HG02623 (cell line): ENCODE measurements around the gene IL1B.
"Not testable (repeated sequence)": the region's sequence is repeated elsewhere in the genome, so short reads cannot be mapped to it uniquely, and the experiment has no call there.

Source experiments
- ATAC-seq: cut with Tn5 transposase; IDR thresholded peaks from one replicate; pipeline ENCODE4 v1.9.1; 2021; ENCODE audit warnings: moderate library complexity; ENCODE audit not compliant: unreplicated experiment

IL1B gene

DNA sequence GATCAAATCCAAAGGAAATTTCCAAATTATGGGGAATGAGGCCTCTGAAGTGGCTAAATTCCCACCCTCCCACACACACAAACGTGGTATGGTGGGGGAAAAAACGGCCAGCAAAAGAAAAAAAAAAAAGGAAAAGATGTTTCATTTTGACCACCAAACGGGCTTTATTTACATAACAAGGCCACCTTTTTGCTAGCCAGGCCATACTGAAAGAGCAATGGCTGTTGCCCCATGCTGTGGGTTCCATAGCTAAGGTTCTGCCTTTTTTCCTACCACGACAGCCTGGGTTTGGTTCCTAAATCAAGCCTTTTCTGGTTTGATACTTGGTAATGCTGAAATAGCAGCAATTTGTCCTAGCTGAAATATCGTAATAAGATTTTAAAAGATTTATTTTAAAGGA is 14.0 kb upstream of the IL1B start:
- ATAC-seq: no peak

DNA sequence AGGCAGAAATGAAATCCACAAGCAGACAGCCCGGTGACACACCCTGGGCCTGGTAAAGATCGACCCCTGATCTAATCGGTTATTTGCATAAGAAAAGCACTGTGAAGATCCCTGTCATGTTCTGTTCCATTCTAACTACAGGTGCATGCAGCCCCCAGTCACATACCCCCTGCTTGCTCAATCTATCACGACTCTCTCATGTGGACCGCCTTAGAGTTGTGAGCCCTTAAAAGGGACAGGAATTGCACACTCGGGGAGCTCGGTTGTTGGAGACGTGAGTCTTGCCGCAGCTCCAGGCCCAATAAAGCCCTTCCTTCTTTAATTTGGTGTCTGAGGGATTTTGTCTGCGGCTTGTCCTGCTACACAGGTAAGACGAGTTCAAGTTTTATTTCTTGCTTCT is 13.4 kb upstream of the IL1B start:
- ATAC-seq: no peak

DNA sequence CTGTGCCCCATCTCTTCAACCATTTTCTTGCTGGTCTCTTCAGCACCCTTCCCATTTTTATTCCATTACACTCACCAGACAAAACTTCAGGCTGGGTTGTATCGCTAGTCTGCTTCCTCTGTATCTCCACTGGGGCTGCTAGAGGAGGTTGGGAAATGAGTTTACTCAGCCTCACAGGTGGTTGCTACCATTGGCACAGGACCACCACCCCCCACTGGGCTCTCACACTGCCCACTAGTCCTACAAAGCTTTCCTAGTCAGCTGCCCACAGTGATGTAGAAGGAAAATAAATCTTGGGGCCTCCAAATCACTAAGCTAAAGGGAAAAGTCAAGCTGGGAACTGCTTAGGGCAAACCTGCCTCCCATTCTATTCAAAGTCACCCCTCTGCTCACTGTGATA is 12.3 kb upstream of the IL1B start:
- ATAC-seq: no peak

DNA sequence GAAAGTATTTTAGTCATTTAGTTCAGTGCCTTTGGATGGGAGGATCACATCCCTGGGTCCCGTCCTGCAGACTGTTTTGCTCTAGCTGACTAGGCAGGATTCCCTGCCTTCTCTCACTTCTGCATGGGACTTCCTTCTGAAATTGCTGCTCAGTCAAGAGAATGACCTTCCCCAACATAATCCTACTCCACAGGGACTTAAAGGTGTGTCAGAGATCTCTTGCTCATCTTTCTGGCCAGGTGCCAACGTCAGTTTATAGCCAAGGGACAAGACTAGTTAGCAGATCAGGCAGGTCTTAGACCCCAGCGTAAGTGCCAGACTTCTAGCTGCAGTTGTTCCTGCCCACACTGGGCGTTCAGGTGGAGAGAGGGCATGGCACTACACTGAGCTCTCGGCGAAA is 9.5 kb upstream of the IL1B start:
- ATAC-seq: no peak

DNA sequence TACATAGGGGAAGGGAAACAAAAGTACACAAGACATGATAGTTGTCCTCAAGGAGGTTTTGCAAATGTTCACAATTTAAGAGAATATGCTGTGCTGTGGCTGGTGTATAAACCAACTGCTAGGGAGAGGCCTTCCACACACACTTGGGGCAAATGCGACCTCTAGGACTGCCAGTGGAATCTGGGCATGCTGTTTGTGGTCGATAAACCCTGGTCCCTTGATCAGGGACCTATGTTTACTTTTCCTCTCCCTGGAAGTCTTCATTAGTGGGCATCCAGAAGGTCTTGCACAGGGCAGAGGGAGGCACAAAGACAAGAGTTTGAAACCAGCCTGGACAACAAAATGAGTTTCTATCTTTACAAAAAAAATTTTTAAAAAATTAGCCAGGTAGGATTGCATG is 7.3 kb upstream of the IL1B start:
- ATAC-seq: no peak

DNA sequence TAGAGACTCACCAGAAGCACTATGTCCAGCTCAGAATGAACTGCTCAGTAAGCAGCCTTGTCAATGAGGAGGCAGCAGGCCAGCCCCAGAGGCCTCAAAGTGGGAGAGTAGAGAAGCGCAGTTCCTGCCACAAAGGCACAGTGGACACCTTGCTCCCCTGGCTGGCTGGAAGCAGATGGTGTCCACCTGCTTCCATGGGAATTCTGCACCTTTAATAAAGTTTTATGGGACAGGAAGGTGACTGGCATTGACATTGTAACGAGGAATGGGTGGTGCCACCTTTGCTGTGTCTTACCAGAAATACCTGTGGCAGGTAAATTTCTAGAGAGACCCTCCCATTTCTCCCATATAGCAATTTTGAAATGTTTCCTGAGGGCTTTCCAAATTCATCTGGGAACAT is 6.7 kb upstream of the IL1B start:
- no peak for ATAC-seq

DNA sequence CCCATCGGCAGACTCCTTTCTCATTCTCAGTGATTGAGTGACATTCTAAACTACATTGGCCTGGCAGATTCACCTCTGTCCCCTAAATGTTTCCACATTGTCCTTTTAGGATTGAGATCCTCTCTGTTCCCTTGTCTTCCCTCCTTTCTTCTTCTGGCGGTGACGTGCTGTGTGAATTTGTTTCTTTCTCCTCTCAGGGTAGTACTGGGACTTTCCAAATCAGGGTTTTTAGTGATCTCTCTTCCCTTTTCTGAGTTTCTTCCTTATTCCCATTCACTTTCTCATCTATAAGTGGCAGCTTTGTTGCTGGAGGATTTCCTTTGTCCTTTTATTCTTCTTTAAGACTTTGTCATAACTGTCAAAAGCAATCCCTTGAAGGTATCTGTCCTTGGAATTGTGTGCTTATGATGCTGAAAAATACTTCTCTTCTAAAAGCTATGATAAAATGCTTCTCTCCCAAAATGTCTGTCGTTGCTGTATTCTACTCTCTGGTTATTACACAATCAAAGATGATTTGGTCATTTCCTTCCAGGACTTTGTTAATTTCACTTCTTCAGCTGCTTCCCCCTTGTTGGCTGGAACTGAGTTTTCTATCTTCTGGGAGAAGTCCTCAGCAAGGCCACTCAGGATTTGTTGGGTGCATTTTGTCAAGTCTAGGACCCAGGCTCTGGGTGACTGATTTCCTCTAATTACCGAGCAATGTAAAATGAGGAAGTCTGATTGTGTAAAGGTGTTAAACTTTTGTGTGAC is 4.9 kb upstream of the IL1B start:
- no peak for ATAC-seq

DNA sequence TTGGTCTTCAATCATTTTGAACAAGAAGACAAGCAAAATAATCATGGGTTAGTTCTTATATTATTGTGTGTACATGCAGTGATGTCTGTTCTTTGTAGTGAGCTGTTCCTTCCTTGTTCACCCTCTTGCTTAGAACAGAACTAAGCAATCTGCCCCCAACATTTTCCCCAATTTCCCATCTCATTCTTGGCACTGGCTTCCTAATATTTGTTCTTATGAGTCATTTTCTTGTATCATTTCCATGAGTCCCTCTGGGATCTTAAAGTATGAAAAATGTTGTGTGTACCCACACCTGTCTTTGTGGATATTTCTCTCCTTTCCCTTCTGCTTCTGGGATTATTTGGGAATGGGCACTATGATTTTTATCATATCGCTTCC is 3.5 kb upstream of the IL1B start:
- no peak for ATAC-seq

DNA sequence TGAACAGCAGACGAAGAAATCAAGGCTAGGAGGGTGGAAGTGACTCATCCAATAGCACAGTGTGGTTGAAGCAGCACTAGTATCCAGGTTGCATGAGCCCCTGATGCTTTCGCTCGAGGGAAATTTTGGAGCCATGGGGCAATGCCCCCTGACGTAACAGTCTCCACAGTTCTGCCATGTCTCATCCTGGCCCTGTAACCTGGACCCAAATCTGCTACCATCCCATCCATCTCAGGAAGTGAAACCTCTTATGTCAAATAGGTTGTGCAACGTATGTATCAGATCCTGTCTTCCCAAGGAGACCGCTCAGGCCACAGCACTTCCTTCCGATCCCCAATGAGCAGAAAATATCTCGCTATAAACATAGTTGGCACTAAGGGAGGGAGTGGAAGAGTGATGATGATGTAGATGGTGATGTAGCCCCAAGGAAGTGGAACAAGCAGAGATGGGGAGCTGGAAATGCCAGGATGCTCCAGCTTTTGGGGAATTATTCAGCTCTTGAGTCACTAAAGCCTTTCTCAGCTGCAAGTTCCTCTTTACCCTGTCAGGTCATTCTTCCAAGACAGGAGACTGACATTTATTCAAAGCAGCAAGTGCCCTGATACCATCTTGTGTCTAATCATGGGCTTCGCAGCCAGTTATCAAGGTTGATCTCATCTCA is 3.0 kb upstream of the IL1B start:
- ATAC-seq: no peak

DNA sequence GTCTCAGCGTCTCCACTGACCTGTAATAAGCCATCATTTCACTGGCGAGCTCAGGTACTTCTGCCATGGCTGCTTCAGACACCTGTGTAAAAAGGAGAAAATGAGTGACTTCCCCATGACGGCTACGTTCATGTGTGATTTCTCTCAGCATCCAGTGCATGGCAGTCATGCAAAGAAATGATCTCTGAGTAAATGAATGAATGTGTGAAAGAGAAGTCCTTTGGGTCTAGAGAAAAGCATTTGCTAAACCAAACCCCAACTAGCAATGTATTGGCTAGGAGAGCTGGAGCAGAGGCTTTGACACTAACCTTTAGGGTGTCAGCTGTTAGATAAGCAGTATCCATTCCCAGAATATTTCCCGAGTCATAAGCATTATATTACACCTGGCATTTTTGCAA is 417 bp downstream of the IL1B start:
- ATAC-seq: no peak

DNA sequence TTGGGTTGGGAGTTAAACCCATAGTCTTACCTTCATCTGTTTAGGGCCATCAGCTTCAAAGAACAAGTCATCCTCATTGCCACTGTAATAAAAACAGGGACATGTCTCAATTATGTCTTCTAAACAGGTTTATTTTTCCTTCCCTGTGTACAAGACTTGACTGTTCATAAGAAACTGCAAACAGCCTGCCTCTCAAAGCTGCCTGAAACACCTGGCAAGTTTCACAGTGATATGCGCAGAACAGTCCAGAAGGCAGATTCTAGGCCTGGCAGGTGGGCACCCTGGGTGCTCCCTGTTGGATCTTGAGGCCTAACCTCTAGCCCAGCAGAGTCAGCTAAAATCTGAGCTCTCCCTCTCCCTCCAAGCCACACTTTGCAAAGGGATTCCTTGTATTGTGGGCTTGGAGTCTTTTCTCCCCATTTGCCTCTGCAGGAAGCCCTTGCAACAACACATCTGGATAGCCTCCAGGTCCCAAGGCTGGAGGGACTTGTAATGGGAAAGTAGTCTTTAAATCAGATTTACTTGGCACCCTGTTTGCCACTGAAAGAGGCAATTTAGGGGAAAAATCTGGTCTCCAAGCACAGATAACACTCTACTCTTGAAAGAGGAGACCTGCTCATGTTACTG is 930 bp downstream of the IL1B start:
- ATAC-seq: no peak

DNA sequence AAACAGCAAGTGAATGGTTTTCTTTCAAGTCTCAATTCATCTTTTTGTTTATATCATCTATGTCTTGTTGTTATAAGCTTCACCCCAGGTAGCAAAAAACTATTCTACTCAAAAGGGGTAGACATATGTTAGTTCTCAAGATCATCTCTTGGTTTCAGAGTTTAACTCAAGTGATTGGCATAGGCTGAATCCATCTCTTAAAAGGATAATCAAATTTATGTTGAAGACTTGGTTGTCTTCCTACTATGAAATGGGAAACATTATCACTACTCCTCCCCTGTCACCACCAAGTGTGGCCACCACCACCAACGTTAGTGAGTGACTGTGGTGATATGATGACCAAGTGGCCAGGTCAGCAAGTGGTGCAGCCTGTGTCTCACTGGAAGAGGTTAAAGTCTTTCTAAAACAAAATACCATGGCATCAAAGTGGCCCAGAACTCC is 1.5 kb downstream of the IL1B start:
- ATAC-seq: no peak

DNA sequence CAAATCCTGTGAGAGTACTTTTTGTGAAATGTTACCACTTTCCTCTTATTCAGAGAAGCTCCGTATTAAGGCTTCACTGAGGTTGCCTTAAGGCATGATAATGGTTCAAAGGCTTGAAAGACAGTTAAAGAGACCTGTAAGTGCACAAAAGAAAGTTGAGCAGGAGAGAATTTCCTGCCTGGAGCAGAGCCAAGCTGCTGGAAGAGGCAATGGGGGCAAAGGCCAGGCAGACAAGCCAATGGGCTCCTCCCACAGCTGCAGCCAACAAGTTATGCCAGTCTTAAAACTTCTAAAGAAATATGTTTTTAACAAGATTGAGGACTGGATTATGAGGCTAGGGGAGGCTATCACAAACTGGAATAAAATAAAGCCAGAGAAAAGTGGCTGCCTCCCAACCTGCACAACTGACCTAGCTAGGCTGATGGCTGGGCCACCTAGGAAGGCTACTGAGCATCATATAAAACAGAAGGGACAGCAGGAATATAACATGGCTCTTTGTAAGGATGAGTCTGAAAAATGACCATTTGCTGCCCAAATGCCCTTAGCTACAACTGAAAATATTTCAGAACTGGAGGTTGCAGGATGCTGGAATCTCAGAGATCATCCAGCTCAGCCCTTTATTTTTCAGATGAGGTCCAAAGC is 2.1 kb downstream of the IL1B start:
- no peak for ATAC-seq

DNA sequence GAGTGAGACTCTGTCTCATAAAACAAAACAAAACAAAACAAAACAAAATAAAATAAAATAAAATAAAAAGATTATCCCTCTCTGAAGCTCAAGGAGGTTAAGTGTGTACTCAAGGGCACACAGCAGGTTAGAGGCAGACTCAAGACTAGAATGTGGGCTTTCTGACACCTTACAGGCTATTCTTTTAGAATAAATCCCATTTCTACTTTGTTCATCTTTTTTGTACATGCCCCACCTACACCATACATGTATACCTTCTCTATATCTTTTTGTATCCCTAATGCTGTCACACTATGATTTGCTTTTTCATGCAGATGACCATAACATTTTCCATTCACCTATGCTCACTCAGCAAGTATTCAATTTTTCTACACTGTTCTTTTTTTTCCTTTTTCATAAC is 2.6 kb downstream of the IL1B start:
- ATAC-seq: no peak

DNA sequence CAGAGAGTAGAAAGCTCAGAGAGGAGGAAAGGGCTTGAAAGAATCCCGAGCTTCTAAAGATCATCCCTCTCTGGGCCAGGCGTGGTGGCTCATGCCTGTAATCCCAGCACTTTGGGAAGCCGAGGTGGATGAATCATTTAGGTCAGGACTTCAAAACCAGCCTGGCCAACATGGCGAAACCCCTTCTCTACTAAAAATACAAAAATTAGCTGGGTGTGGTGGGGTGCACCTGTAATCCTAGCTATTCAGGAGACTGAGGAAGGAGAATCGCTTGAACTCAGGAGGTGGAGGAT is 3.0 kb downstream of the IL1B start:
- ATAC-seq: not testable (repeated sequence)

DNA sequence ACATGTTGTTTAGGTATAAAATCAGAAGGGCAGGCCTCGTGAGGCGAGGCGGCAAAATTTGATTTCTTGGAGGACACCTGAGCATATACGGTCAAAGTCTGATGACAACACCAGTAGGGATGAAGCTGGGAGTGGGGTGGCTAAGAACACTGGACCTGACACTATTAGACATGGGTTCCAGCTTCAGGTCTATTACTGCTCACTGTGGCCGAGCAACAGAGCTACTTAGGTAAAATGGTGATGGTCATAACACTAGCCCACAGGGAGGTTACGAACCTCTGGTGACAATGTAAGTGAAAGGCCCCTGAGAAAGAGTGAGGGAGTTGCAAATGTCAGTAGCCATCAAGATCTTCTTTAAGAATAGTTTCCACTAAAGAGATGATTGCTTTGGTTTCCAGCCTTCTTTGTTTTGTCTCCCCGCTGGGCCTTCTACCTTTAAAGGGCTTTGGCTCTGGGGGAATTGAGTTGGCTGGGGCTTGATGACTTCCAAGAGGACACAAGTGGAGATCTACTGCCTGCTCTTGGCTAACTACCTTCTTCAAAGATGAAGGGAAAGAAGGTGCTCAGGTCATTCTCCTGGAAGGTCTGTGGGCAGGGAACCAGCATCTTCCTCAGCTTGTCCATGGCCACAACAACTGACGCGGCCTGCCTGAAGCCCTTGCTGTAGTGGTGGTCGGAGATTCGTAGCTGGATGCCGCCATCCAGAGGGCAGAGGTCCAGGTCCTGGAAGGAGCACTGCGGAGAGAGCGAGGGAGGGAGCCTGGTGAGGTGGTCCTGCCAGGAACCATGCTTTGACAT is 3.5 kb downstream of the IL1B start:
- no peak for ATAC-seq

DNA sequence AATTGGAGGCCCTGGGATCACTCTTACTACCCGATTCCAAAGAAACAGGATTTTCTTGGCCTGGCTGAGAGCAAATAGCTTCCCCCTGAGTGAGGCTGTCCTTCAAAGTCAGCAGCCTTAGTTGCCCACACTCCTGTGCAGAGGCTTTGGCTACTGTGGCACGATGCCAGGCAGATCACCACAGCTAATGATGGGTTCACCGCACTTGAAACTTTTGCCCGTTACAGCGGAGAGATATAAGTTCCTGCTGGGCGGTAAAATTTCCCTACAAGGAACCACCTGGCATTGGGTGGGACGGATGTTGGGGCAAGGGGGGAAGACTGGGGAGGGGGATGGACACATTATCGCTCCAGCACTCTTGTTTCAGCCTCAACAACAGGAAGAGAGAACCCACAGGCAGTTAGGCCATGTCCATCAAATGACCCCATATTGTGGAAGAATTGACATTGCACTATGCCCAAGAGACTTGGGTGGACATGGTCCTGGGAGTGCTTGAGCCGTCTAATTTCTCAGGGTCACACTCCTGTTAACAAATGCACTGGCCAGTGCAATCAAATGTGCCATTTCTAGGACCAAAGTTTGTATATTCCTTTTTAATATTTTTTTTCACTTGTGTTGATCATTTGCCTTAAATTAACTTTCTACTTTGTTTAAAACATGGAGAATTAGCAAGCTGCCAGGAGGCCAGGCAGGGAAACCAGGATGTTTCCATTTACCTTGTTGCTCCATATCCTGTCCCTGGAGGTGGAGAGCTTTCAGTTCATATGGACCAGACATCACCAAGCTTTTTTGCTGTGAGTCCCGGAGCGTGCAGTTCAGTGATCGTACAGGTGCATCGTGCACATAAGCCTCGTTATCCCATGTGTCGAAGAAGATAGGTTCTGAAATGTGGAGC is 4.4 kb downstream of the IL1B start:
- ATAC-seq: no peak

DNA sequence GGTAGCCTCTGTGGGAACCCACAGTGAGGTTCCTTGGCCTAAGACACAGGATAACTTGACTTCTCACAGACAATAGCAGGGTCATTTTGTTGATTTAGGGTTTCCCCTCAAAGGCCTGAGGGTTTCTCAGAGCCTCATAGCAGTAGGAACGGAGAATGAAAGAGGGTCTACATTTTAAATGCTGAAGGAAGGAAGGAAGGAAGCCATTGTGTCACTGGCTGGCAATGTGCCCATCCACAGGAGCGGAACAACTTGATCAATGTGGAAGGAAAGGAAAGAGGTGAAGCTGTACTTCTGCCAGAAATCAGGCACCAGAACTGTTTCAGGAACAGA is 5.1 kb downstream of the IL1B start:
- no peak for ATAC-seq

DNA sequence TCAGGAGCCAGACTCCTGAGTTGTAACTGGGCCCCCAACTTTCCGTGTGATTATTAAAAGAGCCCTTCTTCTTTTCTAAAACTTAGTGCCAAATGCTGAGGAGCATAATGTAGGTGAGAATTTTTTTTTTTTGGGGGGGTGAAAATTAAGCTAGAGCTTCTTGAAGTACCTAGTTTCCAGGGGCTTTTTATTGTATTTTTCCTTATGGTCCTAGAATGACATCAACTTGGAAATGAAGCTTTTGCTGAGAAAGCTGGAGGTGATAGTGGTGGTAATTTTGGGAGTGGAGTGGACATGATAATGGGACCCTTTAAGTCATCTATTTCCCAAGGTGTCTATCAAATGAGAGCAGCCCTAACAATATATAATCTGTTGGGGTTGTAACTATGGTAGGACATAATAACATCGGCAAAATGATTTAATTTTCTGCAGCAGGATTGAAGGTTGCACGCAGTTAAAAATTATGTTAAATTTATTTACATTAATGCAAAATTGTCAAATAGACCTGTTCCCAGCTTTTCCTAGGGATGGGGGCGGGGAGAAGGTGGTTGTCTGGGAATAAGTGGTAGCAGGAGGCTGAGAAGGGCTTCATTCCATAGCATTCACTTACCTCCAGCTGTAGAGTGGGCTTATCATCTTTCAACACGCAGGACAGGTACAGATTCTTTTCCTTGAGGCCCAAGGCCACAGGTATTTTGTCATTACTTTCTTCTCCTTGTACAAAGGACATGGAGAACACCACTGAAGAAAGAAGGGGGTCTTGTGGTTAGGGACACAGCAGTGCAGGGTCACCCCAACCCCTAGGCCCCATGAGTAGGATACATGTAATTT is 5.7 kb downstream of the IL1B start:
- ATAC-seq: no peak
